ENCODE measurements around the gene LRP1-AS. TPM values are rescaled to one million over a fixed set of nuclear protein-coding genes. Genes with fewer than 3 reads are reported as not detected.

LRP1-AS gene
- total RNA-seq, 1 experiment from 2014 or later, result not detected

DNA sequence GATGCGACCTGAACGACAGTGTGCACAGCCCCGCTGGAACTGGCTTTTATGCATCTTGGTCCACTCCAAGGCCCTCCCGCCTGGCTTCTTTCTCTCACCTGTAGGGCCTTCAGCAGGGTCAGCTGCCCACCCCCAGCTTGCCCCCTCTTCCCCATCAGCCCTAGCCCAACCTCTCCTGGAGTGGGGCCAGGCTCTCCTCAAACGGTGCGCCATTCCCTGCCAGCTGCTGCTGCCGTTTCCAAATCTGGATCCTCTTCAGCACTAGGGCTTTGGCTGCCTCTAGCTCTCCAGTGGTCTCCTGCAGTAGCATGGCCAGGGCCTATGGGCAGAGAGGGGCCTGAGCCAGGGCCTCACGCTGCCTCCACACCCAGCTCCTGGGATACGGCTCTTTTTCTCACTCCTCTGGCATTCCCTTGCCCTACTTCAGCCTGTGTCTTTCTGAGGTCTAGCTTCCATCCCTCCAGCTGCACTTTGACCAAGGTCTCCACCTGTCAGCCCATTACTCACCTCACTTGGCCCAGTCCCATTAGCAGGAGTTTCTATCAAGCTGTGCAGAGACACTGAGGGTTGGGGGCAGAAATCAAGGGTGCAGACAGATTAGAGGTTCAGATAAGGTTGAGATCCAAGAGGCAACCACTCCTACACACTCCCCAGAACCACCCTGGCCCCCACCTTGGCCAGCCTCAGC, 41.3 kb downstream of the LRP1-AS start:
- peaks cover 15% of the 10 kb centered on the region for H3K36me3 Mint-ChIP-seq
- H3K4me1 Mint-ChIP-seq, result peaks cover 21% of the 10 kb centered on the region
- no peak for DNase-seq (ENCODE audit: low spot score)
- H3K4me3 Mint-ChIP-seq, result no peak overlapping the region
- no peak for TF ChIP-seq JUN (CRISPR knock-in tag; IDR thresholded peaks at IDR 0.05)
- TF ChIP-seq TP53 (CRISPR knock-in tag; IDR thresholded peaks at IDR 0.05), result no peak
- TF ChIP-seq MYBL2 (CRISPR knock-in tag; IDR thresholded peaks at IDR 0.05), result no peak
- TF ChIP-seq, protein P1, sequence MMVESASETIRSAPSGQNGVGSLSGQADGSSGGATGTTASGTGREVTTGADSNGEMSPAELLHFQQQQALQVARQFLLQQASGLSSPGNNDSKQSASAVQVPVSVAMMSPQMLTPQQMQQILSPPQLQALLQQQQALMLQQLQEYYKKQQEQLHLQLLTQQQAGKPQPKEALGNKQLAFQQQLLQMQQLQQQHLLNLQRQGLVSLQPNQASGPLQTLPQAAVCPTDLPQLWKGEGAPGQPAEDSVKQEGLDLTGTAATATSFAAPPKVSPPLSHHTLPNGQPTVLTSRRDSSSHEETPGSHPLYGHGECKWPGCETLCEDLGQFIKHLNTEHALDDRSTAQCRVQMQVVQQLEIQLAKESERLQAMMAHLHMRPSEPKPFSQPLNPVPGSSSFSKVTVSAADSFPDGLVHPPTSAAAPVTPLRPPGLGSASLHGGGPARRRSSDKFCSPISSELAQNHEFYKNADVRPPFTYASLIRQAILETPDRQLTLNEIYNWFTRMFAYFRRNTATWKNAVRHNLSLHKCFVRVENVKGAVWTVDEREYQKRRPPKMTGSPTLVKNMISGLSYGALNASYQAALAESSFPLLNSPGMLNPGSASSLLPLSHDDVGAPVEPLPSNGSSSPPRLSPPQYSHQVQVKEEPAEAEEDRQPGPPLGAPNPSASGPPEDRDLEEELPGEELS (CRISPR knock-in tag; IDR thresholded peaks at IDR 0.05), result no peak
- TF ChIP-seq ESRRA (CRISPR knock-in tag; IDR thresholded peaks at IDR 0.05; ENCODE audit: borderline replicate concordance), result no peak
- TF ChIP-seq E2F1 (CRISPR knock-in tag; IDR thresholded peaks at IDR 0.05), result no peak
- no peak for TF ChIP-seq IRF1 (CRISPR knock-in tag; IDR thresholded peaks at IDR 0.05)
- TF ChIP-seq CDX4 (CRISPR knock-in tag; IDR thresholded peaks at IDR 0.05; ENCODE audit: borderline replicate concordance), result no peak
- no peak for TF ChIP-seq GTF2I (CRISPR knock-in tag; conservative IDR thresholded peaks at IDR 0.05)
- TF ChIP-seq E2F5 (CRISPR knock-in tag; IDR thresholded peaks at IDR 0.05), result no peak
- no peak for TF ChIP-seq ERG (CRISPR knock-in tag; IDR thresholded peaks at IDR 0.05)
- no peak for TF ChIP-seq NR2C2 (CRISPR knock-in tag; IDR thresholded peaks at IDR 0.05)
- TF ChIP-seq, protein P2, sequence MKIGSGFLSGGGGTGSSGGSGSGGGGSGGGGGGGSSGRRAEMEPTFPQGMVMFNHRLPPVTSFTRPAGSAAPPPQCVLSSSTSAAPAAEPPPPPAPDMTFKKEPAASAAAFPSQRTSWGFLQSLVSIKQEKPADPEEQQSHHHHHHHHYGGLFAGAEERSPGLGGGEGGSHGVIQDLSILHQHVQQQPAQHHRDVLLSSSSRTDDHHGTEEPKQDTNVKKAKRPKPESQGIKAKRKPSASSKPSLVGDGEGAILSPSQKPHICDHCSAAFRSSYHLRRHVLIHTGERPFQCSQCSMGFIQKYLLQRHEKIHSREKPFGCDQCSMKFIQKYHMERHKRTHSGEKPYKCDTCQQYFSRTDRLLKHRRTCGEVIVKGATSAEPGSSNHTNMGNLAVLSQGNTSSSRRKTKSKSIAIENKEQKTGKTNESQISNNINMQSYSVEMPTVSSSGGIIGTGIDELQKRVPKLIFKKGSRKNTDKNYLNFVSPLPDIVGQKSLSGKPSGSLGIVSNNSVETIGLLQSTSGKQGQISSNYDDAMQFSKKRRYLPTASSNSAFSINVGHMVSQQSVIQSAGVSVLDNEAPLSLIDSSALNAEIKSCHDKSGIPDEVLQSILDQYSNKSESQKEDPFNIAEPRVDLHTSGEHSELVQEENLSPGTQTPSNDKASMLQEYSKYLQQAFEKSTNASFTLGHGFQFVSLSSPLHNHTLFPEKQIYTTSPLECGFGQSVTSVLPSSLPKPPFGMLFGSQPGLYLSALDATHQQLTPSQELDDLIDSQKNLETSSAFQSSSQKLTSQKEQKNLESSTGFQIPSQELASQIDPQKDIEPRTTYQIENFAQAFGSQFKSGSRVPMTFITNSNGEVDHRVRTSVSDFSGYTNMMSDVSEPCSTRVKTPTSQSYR (CRISPR knock-in tag; IDR thresholded peaks at IDR 0.05), result no peak
- no peak for TF ChIP-seq OVOL2 (CRISPR knock-in tag; IDR thresholded peaks at IDR 0.05; ENCODE audit: borderline replicate concordance)
- no peak for TF ChIP-seq SOX15 (CRISPR knock-in tag; IDR thresholded peaks at IDR 0.05)
- no peak for TF ChIP-seq ZBTB21 (CRISPR knock-in tag; IDR thresholded peaks at IDR 0.05; ENCODE audit: borderline replicate concordance)
- peak overlapping the region; percentile 55; the same call in 1 of the 2 replicates for H3K27ac Mint-ChIP-seq
- no peaks in the 10 kb centered on the region for H3K9me3 Mint-ChIP-seq
- ChIA-PET POLR2A (no interaction called here), CTCF (interaction anchor here (2.6 kb wide), 1 partner anchor 13 kb away, joined by 14 read pairs; no protein-coding TSS in a partner anchor)
- no peaks in the 10 kb centered on the region for H3K27me3 Mint-ChIP-seq (ENCODE audit: low read depth)
- ATAC-seq, result no peak

Data from WTC11 (cell line).